ENCODE data around the gene LIMS2.

The LIMS2 gene

GRCh38 chr2:127670055-127670956 lies 5.0 kb downstream of the LIMS2 start:
- H3K9ac ChIP-seq (ENCODE audit: low read length), result no peak overlapping the region
- no peaks in the 10 kb centered on the region for H3K27me3 ChIP-seq (ENCODE audit: insufficient read depth, low read length, poor library complexity)
- H3K4ac ChIP-seq (ENCODE audit: low read depth, low read length), result no peak overlapping the region
- H4K8ac ChIP-seq (ENCODE audit: low read depth, low read length), result no peak overlapping the region
- no peak overlapping the region for H2BK5ac ChIP-seq (ENCODE audit: low read length)
- H3K4me2 ChIP-seq (ENCODE audit: low read length), result no peak overlapping the region
- no peak overlapping the region for H3K27ac ChIP-seq (ENCODE audit: low read depth, low read length)
- H3K79me1 ChIP-seq (ENCODE audit: low read length), result no peaks in the 10 kb centered on the region
- no CpG with 5 or more reads among the region's 10 CpGs for WGBS (ENCODE audit: extremely low coverage, insufficient coverage, low lambda C conversion rate)
- H3K56ac ChIP-seq (ENCODE audit: low read length), result no peak overlapping the region
- H2BK15ac ChIP-seq (replicated peaks; ENCODE audit: low read depth), result no peak overlapping the region
- no peak overlapping the region for H2BK120ac ChIP-seq (ENCODE audit: low read depth, low read length)
- no peak overlapping the region for H2AK5ac ChIP-seq (ENCODE audit: low read length)
- H3K4me3 ChIP-seq (ENCODE audit: low read length), result no peak overlapping the region
- H3K18ac ChIP-seq (ENCODE audit: low read length), result no peak overlapping the region
- DNase-seq, result no peak
- H3K23ac ChIP-seq (ENCODE audit: low read length), result no peak overlapping the region
- H3K79me2 ChIP-seq (ENCODE audit: control insufficient read depth, insufficient read depth, low read length), result no peaks in the 10 kb centered on the region
- H3K36me3 ChIP-seq (ENCODE audit: control insufficient read depth, insufficient read depth, low read length), result no peaks in the 10 kb centered on the region
- H4K5ac ChIP-seq (ENCODE audit: low read length), result no peak overlapping the region
- no peaks in the 10 kb centered on the region for H3K4me1 ChIP-seq (ENCODE audit: control insufficient read depth, low read depth, low read length)

- peaks cover 4% of the 10 kb centered on the region for H3K27me3 ChIP-seq (ENCODE audit: insufficient read depth, low read length, poor library complexity)
- no peak overlapping the region for H3K4me2 ChIP-seq (ENCODE audit: low read length)
- H3K27ac ChIP-seq (ENCODE audit: low read depth, low read length), result no peak overlapping the region
- H3K4ac ChIP-seq (ENCODE audit: low read depth, low read length), result no peak overlapping the region
- H4K8ac ChIP-seq (ENCODE audit: low read depth, low read length), result no peak overlapping the region
- no peak overlapping the region for H2BK5ac ChIP-seq (ENCODE audit: low read length)
- H2AK5ac ChIP-seq (ENCODE audit: low read length), result no peak overlapping the region
- no peak overlapping the region for H2BK15ac ChIP-seq (replicated peaks; ENCODE audit: low read depth)
- WGBS (ENCODE audit: extremely low coverage, insufficient coverage, low lambda C conversion rate), result no CpG with 5 or more reads among the region's 7 CpGs
- H4K5ac ChIP-seq (ENCODE audit: low read length), result no peak overlapping the region
- no peak overlapping the region for H3K4me3 ChIP-seq (ENCODE audit: low read length)
- H3K9ac ChIP-seq (ENCODE audit: low read length), result no peak overlapping the region
- H3K79me2 ChIP-seq (ENCODE audit: control insufficient read depth, insufficient read depth, low read length), result no peaks in the 10 kb centered on the region
- no peak overlapping the region for H2BK120ac ChIP-seq (ENCODE audit: low read depth, low read length)
- no peaks in the 10 kb centered on the region for H3K79me1 ChIP-seq (ENCODE audit: low read length)
- H3K23ac ChIP-seq (ENCODE audit: low read length), result no peak overlapping the region
- H3K4me1 ChIP-seq (ENCODE audit: control insufficient read depth, low read depth, low read length), result peaks cover 2% of the 10 kb centered on the region
- H3K56ac ChIP-seq (ENCODE audit: low read length), result no peak overlapping the region
- H3K18ac ChIP-seq (ENCODE audit: low read length), result no peak overlapping the region
- DNase-seq, result no peak
- no peaks in the 10 kb centered on the region for H3K36me3 ChIP-seq (ENCODE audit: control insufficient read depth, insufficient read depth, low read length)
These were observed 6.3 kb downstream of the LIMS2 start for GRCh38 chr2:127669056-127669455.

- Histone ChIP-seq H2BK15ac (replicated peaks; ENCODE audit: low read depth) (no peak overlapping the region), H2BK120ac (ENCODE audit: low read depth, low read length) (no peak overlapping the region), H3K27me3 (ENCODE audit: insufficient read depth, low read length, poor library complexity) (peaks cover 6% of the 10 kb centered on the region), H2AK5ac (ENCODE audit: low read length) (no peak overlapping the region), H4K5ac (ENCODE audit: low read length) (no peak overlapping the region), H3K18ac (ENCODE audit: low read length) (no peak overlapping the region), H3K4me3 (ENCODE audit: low read length) (no peak overlapping the region), H3K23ac (ENCODE audit: low read length) (no peak overlapping the region), H3K79me2 (ENCODE audit: control insufficient read depth, insufficient read depth, low read length) (no peaks in the 10 kb centered on the region), H3K79me1 (ENCODE audit: low read length) (no peaks in the 10 kb centered on the region), H3K4me1 (ENCODE audit: control insufficient read depth, low read depth, low read length) (peaks cover 2% of the 10 kb centered on the region), H3K36me3 (ENCODE audit: control insufficient read depth, insufficient read depth, low read length) (no peaks in the 10 kb centered on the region), H3K56ac (ENCODE audit: low read length) (no peak overlapping the region), H4K8ac (ENCODE audit: low read depth, low read length) (no peak overlapping the region), H3K27ac (ENCODE audit: low read depth, low read length) (no peak overlapping the region), H3K4me2 (ENCODE audit: low read length) (no peak overlapping the region), H3K4ac (ENCODE audit: low read depth, low read length) (no peak overlapping the region), H2BK5ac (ENCODE audit: low read length) (no peak overlapping the region), H3K9ac (ENCODE audit: low read length) (no peak overlapping the region)
- no CpG with 5 or more reads among the region's 8 CpGs for WGBS (ENCODE audit: extremely low coverage, insufficient coverage, low lambda C conversion rate)
- no peak for DNase-seq
These were observed 9.9 kb downstream of the LIMS2 start for GRCh38 chr2:127665267-127665893.

- no peak overlapping the region for H2BK120ac ChIP-seq (ENCODE audit: low read depth, low read length)
- H3K79me1 ChIP-seq (ENCODE audit: low read length), result no peaks in the 10 kb centered on the region
- no peak overlapping the region for H2BK5ac ChIP-seq (ENCODE audit: low read length)
- WGBS (ENCODE audit: extremely low coverage, insufficient coverage, low lambda C conversion rate), result no CpG with 5 or more reads among the region's 6 CpGs
- no peak overlapping the region for H3K56ac ChIP-seq (ENCODE audit: low read length)
- DNase-seq, result no peak
- peaks cover 6% of the 10 kb centered on the region for H3K27me3 ChIP-seq (ENCODE audit: insufficient read depth, low read length, poor library complexity)
- H3K4me2 ChIP-seq (ENCODE audit: low read length), result no peak overlapping the region
- H2BK15ac ChIP-seq (replicated peaks; ENCODE audit: low read depth), result no peak overlapping the region
- H3K4ac ChIP-seq (ENCODE audit: low read depth, low read length), result no peak overlapping the region
- H3K4me1 ChIP-seq (ENCODE audit: control insufficient read depth, low read depth, low read length), result peaks cover 2% of the 10 kb centered on the region
- H3K27ac ChIP-seq (ENCODE audit: low read depth, low read length), result no peak overlapping the region
- H2AK5ac ChIP-seq (ENCODE audit: low read length), result no peak overlapping the region
- H4K8ac ChIP-seq (ENCODE audit: low read depth, low read length), result no peak overlapping the region
- no peaks in the 10 kb centered on the region for H3K36me3 ChIP-seq (ENCODE audit: control insufficient read depth, insufficient read depth, low read length)
- H3K18ac ChIP-seq (ENCODE audit: low read length), result no peak overlapping the region
- H3K9ac ChIP-seq (ENCODE audit: low read length), result no peak overlapping the region
- no peaks in the 10 kb centered on the region for H3K79me2 ChIP-seq (ENCODE audit: control insufficient read depth, insufficient read depth, low read length)
- no peak overlapping the region for H4K5ac ChIP-seq (ENCODE audit: low read length)
- no peak overlapping the region for H3K4me3 ChIP-seq (ENCODE audit: low read length)
- H3K23ac ChIP-seq (ENCODE audit: low read length), result no peak overlapping the region
These were observed 10.5 kb downstream of the LIMS2 start for GRCh38 chr2:127664895-127665225.

- Histone ChIP-seq H2BK5ac (ENCODE audit: low read length) (no peak overlapping the region), H3K9ac (ENCODE audit: low read length) (peak overlapping the region; percentile 71), H3K4ac (ENCODE audit: low read depth, low read length) (no peak overlapping the region), H3K4me1 (ENCODE audit: control insufficient read depth, low read depth, low read length) (peaks cover 2% of the 10 kb centered on the region), H3K27ac (ENCODE audit: low read depth, low read length) (no peak overlapping the region), H2BK15ac (replicated peaks; ENCODE audit: low read depth) (no peak overlapping the region), H4K5ac (ENCODE audit: low read length) (no peak overlapping the region), H3K23ac (ENCODE audit: low read length) (peak overlapping the region; percentile 89), H3K18ac (ENCODE audit: low read length) (no peak overlapping the region), H3K56ac (ENCODE audit: low read length) (peak overlapping the region; percentile 83), H2BK120ac (ENCODE audit: low read depth, low read length) (no peak overlapping the region), H3K4me3 (ENCODE audit: low read length) (no peak overlapping the region), H3K79me1 (ENCODE audit: low read length) (no peaks in the 10 kb centered on the region), H3K4me2 (ENCODE audit: low read length) (peak overlapping the region; percentile 61), H2AK5ac (ENCODE audit: low read length) (no peak overlapping the region), H3K79me2 (ENCODE audit: control insufficient read depth, insufficient read depth, low read length) (no peaks in the 10 kb centered on the region), H4K8ac (ENCODE audit: low read depth, low read length) (no peak overlapping the region), H3K27me3 (ENCODE audit: insufficient read depth, low read length, poor library complexity) (peaks cover 6% of the 10 kb centered on the region), H3K36me3 (ENCODE audit: control insufficient read depth, insufficient read depth, low read length) (no peaks in the 10 kb centered on the region)
- no CpG with 5 or more reads among the region's 69 CpGs for WGBS (ENCODE audit: extremely low coverage, insufficient coverage, low lambda C conversion rate)
- no peak for DNase-seq
These were observed 11.1 kb downstream of the LIMS2 start for GRCh38 chr2:127664065-127664894.
